Cardiac muscle cell (in vitro differentiated cells and primary cell): ENCODE measurements around the gene PDCD10. TPM values are rescaled to one million over a fixed set of nuclear protein-coding genes. Genes with fewer than 3 reads are reported as not detected.
A peak's percentile ranks its signal among the peaks of the same experiment; 100 is the strongest.

ENCODE experiments used
- DNase-seq, 2 donors: peaks; one replicate each; pipeline versions ENCODE4 v3.0.0 to v3.0.0-alpha.2; 2010 to 2017; ENCODE audit warnings: low read depth in 1 of 2, low spot score in 1 of 2
- H3K27ac ChIP-seq: fragments of 200-600 bp; sonication (generic); 2 replicates; pipeline ENCODE4 v1.5.1; 2016
- H3K27me3 ChIP-seq: fragments of 200-600 bp; sonication (generic); 2 replicates; pipeline ENCODE4 v1.6.0; 2016; ENCODE audit warnings: control low read depth
- H3K36me3 ChIP-seq: fragments of 200-600 bp; sonication (generic); 2 replicates; pipeline ENCODE4 v1.5.1; 2016; ENCODE audit warnings: control low read depth
- H3K4me1 ChIP-seq: fragments of 200-600 bp; sonication (generic); 2 replicates; pipeline ENCODE4 v1.8.1; 2017; ENCODE audit warnings: low read depth, mild to moderate bottlenecking, mixed run types
- H3K4me3 ChIP-seq: fragments of 200-600 bp; sonication (generic); 2 replicates; pipeline ENCODE4 v1.5.1; 2016; ENCODE audit warnings: mild to moderate bottlenecking
- H3K9me3 ChIP-seq: fragments of 200-600 bp; sonication (generic); 2 replicates; pipeline ENCODE4 v1.5.1; 2017; ENCODE audit warnings: low read depth, mild to moderate bottlenecking, control low read depth
- polyA plus RNA-seq: library from polyadenylated mRNA; unstranded; fragments of >200 nt; fragmentation: Nextera tagmentation; extraction: Ambion mirVana; gene quantifications from 2 replicates; pipeline ENCODE4 v1.2.1, GENCODE V29; 2016
- total RNA-seq: library from RNA; depleted of rRNA; stranded (reverse); fragments of >200 nt; gene quantifications from 2 replicates; pipeline ENCODE4 v1.2.3, GENCODE V29; 2016
- TF ChIP-seq, protein P1 (sequence below): IDR thresholded peaks from 2 replicates; pipeline ENCODE4 v1.5.1; 2012; ENCODE audit warnings: low read depth, mild to moderate bottlenecking, low read length

PDCD10 gene
- total and polyA plus RNA-seq, 2 experiments from 2014 or later = 39.6 to 56.9 TPM

DNA sequence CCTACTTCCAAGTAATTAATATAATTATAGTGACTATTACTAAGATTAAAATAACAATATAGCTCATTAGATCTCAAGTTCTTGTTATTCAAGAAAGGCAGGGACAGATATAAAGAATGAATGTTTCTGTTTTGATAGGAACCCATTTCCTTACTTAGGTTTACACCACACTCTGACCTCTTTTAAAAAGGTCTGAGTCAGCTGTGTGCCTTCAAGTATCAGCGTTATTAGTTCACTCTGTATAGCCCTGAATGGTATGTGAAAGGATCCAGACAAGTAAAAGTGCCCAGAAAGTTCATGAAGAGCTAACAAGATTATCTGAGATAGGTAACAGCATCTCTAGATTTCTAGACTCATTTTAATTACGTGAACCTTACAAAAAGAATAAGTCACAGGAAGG is 28.9 kb downstream of the PDCD10 start:
- peaks cover 9% of the 10 kb centered on the region for H3K36me3 ChIP-seq
- H3K4me3 ChIP-seq = no peak overlapping the region
- TF ChIP-seq, protein P1, sequence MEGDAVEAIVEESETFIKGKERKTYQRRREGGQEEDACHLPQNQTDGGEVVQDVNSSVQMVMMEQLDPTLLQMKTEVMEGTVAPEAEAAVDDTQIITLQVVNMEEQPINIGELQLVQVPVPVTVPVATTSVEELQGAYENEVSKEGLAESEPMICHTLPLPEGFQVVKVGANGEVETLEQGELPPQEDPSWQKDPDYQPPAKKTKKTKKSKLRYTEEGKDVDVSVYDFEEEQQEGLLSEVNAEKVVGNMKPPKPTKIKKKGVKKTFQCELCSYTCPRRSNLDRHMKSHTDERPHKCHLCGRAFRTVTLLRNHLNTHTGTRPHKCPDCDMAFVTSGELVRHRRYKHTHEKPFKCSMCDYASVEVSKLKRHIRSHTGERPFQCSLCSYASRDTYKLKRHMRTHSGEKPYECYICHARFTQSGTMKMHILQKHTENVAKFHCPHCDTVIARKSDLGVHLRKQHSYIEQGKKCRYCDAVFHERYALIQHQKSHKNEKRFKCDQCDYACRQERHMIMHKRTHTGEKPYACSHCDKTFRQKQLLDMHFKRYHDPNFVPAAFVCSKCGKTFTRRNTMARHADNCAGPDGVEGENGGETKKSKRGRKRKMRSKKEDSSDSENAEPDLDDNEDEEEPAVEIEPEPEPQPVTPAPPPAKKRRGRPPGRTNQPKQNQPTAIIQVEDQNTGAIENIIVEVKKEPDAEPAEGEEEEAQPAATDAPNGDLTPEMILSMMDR = no peak
- peak overlapping the region; percentile 31 for H3K27ac ChIP-seq
- H3K9me3 ChIP-seq = no peaks in the 10 kb centered on the region
- peak in 1 of 2 donors; percentile 30 for DNase-seq
- no peaks in the 10 kb centered on the region for H3K27me3 ChIP-seq
- no peaks in the 10 kb centered on the region for H3K4me1 ChIP-seq

DNA sequence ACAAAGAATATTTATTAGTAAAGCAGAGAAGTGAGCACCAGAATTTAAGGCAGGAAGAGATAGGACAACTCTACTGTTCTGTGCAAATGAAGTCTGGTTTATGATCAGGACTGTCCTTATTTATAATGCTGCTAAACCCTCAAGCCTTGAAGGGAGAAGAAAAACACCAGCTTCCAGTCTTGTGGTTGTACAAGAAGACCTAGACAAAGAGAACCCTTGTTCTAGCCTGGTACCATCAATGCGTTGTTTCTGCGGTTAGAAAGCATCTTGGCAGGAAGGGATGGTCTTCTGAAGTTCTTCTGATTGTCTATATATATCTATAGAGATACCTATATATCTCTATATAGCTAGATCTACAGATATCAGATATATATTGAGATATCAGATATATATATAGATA is 33.8 kb downstream of the PDCD10 start:
- H3K9me3 ChIP-seq = no peaks in the 10 kb centered on the region
- TF ChIP-seq, protein P1 = no peak

DNA sequence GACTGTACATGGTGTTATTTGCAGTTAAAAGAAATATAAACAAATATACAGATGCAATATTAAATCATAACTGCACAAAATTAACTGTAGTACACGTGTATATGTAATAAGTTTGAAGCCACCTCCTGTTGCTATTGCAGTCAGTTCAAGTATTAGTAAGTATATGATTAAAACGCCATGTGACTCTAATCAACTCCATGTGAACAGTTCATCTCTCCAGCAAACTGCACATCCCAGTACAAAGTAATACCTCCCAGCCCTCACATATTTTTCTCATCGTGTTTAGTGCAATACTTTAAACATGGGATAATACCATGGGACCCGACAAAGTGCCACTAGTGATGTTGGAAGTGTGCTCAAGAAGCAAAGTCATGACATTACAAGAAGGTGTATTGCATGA is 34.6 kb downstream of the PDCD10 start:
- H3K36me3 ChIP-seq = peaks cover 22% of the 10 kb centered on the region
- no peaks in the 10 kb centered on the region for H3K9me3 ChIP-seq
- no peak for DNase-seq
- TF ChIP-seq, protein P1 = no peak
- no peaks in the 10 kb centered on the region for H3K27me3 ChIP-seq
- no peak overlapping the region for H3K4me3 ChIP-seq
- no peak overlapping the region for H3K27ac ChIP-seq
- no peaks in the 10 kb centered on the region for H3K4me1 ChIP-seq

More for the DNA sequence above, 33.8 kb downstream of the PDCD10 start:
- no peak for DNase-seq
- no peak overlapping the region for H3K27ac ChIP-seq
- no peaks in the 10 kb centered on the region for H3K4me1 ChIP-seq
- no peak overlapping the region for H3K4me3 ChIP-seq
- peaks cover 19% of the 10 kb centered on the region for H3K36me3 ChIP-seq
- H3K27me3 ChIP-seq = no peaks in the 10 kb centered on the region

DNA sequence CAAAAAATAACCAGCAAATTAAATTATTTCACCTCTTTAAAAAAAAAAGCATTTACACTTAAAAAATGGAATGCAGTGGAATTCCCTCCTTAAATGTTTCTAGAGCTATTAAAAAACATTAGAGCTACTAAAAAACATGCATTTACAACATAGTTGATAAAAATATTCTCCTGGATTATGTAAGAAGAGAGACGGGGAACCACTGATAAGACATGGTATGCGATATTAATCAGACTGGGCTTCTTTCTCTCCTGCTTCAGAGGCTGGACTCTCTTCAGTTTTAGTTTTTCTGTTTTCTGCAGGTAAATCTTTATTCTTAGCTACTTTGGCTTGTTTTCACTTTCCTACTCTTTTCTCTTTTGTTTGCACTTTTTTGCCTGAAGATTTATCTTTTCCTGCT is 40.6 kb downstream of the PDCD10 start:
- TF ChIP-seq, protein P1 = no peak
- peaks cover 19% of the 10 kb centered on the region for H3K36me3 ChIP-seq
- no peak for DNase-seq

DNA sequence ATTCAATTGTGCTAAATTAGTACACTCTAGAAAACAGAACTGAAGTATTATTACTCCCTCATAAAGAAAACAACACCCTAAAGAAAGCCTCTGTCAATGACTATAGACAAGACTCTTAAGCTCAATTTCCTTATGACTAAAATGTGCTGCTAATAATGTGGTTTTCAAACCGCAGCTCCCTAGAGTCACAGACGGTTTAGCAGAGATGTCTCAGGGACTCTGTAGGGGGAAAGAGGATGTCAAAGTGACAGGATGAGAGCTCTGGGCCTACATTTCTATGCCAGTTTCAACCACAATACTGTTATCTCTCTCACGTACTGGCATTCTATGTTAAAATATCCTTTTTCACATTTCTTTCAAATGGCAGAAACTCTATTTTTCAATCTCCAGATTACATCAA is 43.3 kb downstream of the PDCD10 start:
- Histone ChIP-seq H3K4me1 (no peaks in the 10 kb centered on the region), H3K27ac (no peak overlapping the region), H3K36me3 (peaks cover 12% of the 10 kb centered on the region), H3K4me3 (no peak overlapping the region), H3K27me3 (no peaks in the 10 kb centered on the region), H3K9me3 (no peaks in the 10 kb centered on the region)
- no peak for DNase-seq
- TF ChIP-seq, protein P1 = no peak

More for the DNA sequence above, 40.6 kb downstream of the PDCD10 start:
- H3K9me3 ChIP-seq = no peaks in the 10 kb centered on the region
- no peaks in the 10 kb centered on the region for H3K4me1 ChIP-seq
- no peaks in the 10 kb centered on the region for H3K27me3 ChIP-seq
- H3K27ac ChIP-seq = no peak overlapping the region
- no peak overlapping the region for H3K4me3 ChIP-seq
